ENCODE measurements around the gene ATP8B2. TPM values are rescaled to one million over a fixed set of nuclear protein-coding genes. Genes with fewer than 3 reads are reported as not detected.

ATP8B2 gene
- polyA plus RNA-seq, 1 donor (not counting 4 experiments of a cell fraction or from before 2014, with no cell fraction given): 12.5 TPM

DNA sequence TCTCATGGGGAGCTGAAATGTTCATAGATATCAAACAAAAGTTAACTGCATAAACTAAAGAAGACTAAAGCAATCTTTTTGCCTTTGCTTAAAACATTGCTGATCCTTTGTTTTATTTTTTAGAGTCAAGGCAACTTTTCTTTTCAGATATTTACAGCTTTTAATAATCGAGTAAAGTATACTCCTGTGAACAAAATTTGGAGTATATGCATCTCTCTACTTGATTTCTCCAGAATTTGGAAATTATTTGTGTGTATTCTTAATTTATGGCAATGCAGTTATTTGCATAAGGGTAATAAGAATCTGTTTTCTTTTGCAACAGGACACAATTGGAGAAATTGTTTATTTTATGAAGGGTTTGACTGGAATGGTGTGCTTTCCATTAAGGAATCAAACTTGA, 8.6 kb upstream of the ATP8B2 start:
- H3K9me3 ChIP-seq (ENCODE audit: control insufficient read depth, low read depth, low read length): no peaks in the 10 kb centered on the region
- H3K79me2 ChIP-seq (ENCODE audit: control insufficient read depth, insufficient read depth, low read length): no peaks in the 10 kb centered on the region
- H3K27me3 ChIP-seq (ENCODE audit: control insufficient read depth, extremely low read depth, insufficient read depth, low read length): no peaks in the 10 kb centered on the region
- H3K9me1 ChIP-seq (ENCODE audit: control insufficient read depth, extremely low read depth, insufficient read depth, low read length): no peaks in the 10 kb centered on the region
- H3K4me3 ChIP-seq (ENCODE audit: control insufficient read depth in 2 of 3, extremely low read depth in 1 of 3, insufficient read depth in 2 of 3, low read depth in 1 of 3, low read length in 3 of 3): no peak overlapping the region
- H2AFZ ChIP-seq (ENCODE audit: control insufficient read depth, low read length): no peak overlapping the region
- peaks cover 9% of the 10 kb centered on the region for H3K4me1 ChIP-seq (ENCODE audit: control insufficient read depth, extremely low read depth, insufficient read depth, low read length)
- TF ChIP-seq, protein P1, sequence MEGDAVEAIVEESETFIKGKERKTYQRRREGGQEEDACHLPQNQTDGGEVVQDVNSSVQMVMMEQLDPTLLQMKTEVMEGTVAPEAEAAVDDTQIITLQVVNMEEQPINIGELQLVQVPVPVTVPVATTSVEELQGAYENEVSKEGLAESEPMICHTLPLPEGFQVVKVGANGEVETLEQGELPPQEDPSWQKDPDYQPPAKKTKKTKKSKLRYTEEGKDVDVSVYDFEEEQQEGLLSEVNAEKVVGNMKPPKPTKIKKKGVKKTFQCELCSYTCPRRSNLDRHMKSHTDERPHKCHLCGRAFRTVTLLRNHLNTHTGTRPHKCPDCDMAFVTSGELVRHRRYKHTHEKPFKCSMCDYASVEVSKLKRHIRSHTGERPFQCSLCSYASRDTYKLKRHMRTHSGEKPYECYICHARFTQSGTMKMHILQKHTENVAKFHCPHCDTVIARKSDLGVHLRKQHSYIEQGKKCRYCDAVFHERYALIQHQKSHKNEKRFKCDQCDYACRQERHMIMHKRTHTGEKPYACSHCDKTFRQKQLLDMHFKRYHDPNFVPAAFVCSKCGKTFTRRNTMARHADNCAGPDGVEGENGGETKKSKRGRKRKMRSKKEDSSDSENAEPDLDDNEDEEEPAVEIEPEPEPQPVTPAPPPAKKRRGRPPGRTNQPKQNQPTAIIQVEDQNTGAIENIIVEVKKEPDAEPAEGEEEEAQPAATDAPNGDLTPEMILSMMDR (optimal IDR thresholded peaks at IDR 0.05 in 1 of 3, IDR thresholded peaks at IDR 0.05 in 1 of 3, conservative IDR thresholded peaks at IDR 0.05 in 1 of 3; ENCODE audit: extremely low read depth in 1 of 3, insufficient read depth in 2 of 3, low read length in 3 of 3): no peak
- no peak for TF ChIP-seq EZH2 (IDR thresholded peaks at IDR 0.05; ENCODE audit: low read length)
- H4K20me1 ChIP-seq (ENCODE audit: control insufficient read depth, extremely low read depth, insufficient read depth, low read length): no peaks in the 10 kb centered on the region
- H3K4me2 ChIP-seq (ENCODE audit: control insufficient read depth, extremely low read depth, insufficient read depth, low read depth, low read length): no peak overlapping the region
- no peak overlapping the region for H3K27ac ChIP-seq (ENCODE audit: control insufficient read depth, insufficient read depth, low read length)
- H3K36me3 ChIP-seq (ENCODE audit: control insufficient read depth in 2 of 2, extremely low read depth in 1 of 2, insufficient read depth in 2 of 2, low read length in 2 of 2): no peaks in the 10 kb centered on the region
- FAIRE-seq (no peak), DNase-seq (ENCODE audit: low read depth, low spot score) (no peak)
- no peak overlapping the region for H3K9ac ChIP-seq (ENCODE audit: control insufficient read depth, extremely low read depth, insufficient read depth, low read length)
- dilution Hi-C loops (cut with MboI; ENCODE audit: extremely low pct_ligation_motif_present, low sequenced_read_pairs): no loop called here

DNA sequence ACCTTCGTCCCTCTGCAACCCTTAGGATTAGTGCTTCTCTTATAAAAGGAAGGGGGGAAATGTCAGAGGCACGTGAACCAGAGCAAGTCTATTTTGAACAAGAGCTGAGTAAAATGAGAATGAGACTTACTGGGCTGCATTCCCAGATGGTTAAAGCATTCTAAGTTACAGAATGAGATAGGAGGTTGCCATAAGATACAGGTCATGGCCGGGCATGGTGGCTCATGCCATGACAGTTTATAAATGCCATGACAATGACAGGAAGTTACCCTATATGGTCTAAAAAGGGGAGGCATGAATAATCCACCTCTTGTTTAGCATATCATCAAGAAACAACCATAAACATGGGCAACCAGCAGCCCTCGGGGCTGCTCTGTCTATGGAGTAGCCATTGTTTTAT, 6.9 kb upstream of the ATP8B2 start:
- Histone ChIP-seq H3K4me1 (ENCODE audit: control insufficient read depth, extremely low read depth, insufficient read depth, low read length) (peaks cover 9% of the 10 kb centered on the region), H3K4me2 (ENCODE audit: control insufficient read depth, extremely low read depth, insufficient read depth, low read depth, low read length) (no peak overlapping the region), H2AFZ (ENCODE audit: control insufficient read depth, low read length) (no peak overlapping the region), H3K27ac (ENCODE audit: control insufficient read depth, insufficient read depth, low read length) (no peak overlapping the region), H3K4me3 (ENCODE audit: control insufficient read depth in 2 of 3, extremely low read depth in 1 of 3, insufficient read depth in 2 of 3, low read depth in 1 of 3, low read length in 3 of 3) (no peak overlapping the region), H3K9me3 (ENCODE audit: control insufficient read depth, low read depth, low read length) (no peaks in the 10 kb centered on the region), H3K9ac (ENCODE audit: control insufficient read depth, extremely low read depth, insufficient read depth, low read length) (no peak overlapping the region), H3K36me3 (ENCODE audit: control insufficient read depth in 2 of 2, extremely low read depth in 1 of 2, insufficient read depth in 2 of 2, low read length in 2 of 2) (no peaks in the 10 kb centered on the region), H3K27me3 (ENCODE audit: control insufficient read depth, extremely low read depth, insufficient read depth, low read length) (no peaks in the 10 kb centered on the region), H3K9me1 (ENCODE audit: control insufficient read depth, extremely low read depth, insufficient read depth, low read length) (no peaks in the 10 kb centered on the region), H4K20me1 (ENCODE audit: control insufficient read depth, extremely low read depth, insufficient read depth, low read length) (no peaks in the 10 kb centered on the region), H3K79me2 (ENCODE audit: control insufficient read depth, insufficient read depth, low read length) (no peaks in the 10 kb centered on the region)
- FAIRE-seq (no peak), DNase-seq (ENCODE audit: low read depth, low spot score) (no peak)
- dilution Hi-C loops (cut with MboI; ENCODE audit: extremely low pct_ligation_motif_present, low sequenced_read_pairs): no loop called here
- TF ChIP-seq, protein P1 (optimal IDR thresholded peaks at IDR 0.05 in 1 of 3, IDR thresholded peaks at IDR 0.05 in 1 of 3, conservative IDR thresholded peaks at IDR 0.05 in 1 of 3; ENCODE audit: extremely low read depth in 1 of 3, insufficient read depth in 2 of 3, low read length in 3 of 3): no peak
- TF ChIP-seq EZH2 (IDR thresholded peaks at IDR 0.05; ENCODE audit: low read length): no peak
